PC-3 (cell line): ENCODE results near the gene PSMC1.

ENCODE experiments used
- CTCF ChIP-seq: fragments of 300-600 bp; sonication (generic); conservative IDR thresholded peaks from 2 replicates; pipeline ENCODE4 v1.5.1; 2017; ENCODE audit warnings: antibody characterized with exemption, low read depth, mild to moderate bottlenecking, low read length
- EZH2 ChIP-seq: fragments of 300-600 bp; sonication (generic); IDR thresholded peaks from one replicate; pipeline ENCODE4 v1.6.1; 2017; ENCODE audit warnings: antibody characterized with exemption, mild to moderate bottlenecking, low read length; ENCODE audit not compliant: unreplicated experiment
- EZH2phosphoT487 ChIP-seq: fragments of 300-600 bp; sonication (generic); IDR thresholded peaks from 2 replicates; pipeline ENCODE4 v1.6.1; 2018; ENCODE audit warnings: mild to moderate bottlenecking, antibody characterized with exemption, low read length, borderline replicate concordance

GRCh38 chr14:90318016-90318415 is 61.7 kb downstream of the PSMC1 start:
- TF ChIP-seq EZH2, result no peak
- TF ChIP-seq CTCF, result no peak
- TF ChIP-seq EZH2phosphoT487, result no peak
